Nucleus accumbens (tissue), 56 donors: ENCODE data around the gene PACC1.

Source experiments
- DNase-seq, 56 donors: peaks; one replicate each; lab custom pipeline; 2025; lab: John Stamatoyannopoulos, UW

Gene PACC1

GRCh38 chr1:212440419-212440818 is 25.7 kb upstream of the PACC1 start:
- DNase-seq = peak in 13 of 56 donors; percentile 9 to 63 (median 38)

DNA sequence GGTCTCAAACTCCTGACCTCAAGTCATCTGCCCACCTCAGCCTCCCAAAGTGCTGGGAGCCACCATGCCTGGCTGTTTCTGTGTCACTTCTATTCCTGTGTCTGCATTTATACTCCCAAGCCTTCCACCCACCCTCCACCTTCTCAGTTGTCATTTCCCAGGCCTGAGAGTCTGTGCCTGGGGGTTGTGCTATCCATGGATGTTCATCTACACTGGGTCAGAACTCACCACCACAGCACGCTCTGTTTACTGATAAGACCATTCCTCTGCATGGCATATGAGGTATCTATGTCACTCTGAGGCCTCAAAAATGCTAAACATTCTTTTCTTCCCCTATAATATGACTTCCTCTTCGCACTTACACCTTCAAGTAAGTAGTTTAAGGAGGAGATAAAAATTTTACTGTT is 24.1 kb upstream of the PACC1 start:
- no peak for DNase-seq

GRCh38 chr1:212437179-212437798 is 22.6 kb upstream of the PACC1 start:
- peak in 5 of 56 donors; percentile 8 to 41 (median 32) for DNase-seq

DNA sequence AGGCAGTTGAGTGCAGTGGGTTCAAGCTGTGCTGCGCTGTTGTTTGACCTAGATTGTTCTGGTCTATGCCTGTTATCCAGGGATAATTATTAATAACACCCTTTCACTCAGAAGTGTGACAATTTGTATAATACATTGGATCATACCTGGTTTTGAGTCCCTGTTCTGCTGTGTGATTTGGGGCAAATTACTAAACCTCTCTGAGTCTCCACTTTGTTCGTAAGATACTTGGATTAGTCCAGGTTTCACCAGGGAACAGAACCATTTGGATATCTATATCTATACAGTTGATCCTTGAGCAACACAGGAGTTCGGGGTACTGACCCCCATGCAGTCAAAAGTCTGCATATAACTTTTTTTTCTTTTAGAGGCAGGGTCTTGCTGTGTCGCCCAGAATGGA is 20.3 kb upstream of the PACC1 start:
- no peak for DNase-seq

DNA sequence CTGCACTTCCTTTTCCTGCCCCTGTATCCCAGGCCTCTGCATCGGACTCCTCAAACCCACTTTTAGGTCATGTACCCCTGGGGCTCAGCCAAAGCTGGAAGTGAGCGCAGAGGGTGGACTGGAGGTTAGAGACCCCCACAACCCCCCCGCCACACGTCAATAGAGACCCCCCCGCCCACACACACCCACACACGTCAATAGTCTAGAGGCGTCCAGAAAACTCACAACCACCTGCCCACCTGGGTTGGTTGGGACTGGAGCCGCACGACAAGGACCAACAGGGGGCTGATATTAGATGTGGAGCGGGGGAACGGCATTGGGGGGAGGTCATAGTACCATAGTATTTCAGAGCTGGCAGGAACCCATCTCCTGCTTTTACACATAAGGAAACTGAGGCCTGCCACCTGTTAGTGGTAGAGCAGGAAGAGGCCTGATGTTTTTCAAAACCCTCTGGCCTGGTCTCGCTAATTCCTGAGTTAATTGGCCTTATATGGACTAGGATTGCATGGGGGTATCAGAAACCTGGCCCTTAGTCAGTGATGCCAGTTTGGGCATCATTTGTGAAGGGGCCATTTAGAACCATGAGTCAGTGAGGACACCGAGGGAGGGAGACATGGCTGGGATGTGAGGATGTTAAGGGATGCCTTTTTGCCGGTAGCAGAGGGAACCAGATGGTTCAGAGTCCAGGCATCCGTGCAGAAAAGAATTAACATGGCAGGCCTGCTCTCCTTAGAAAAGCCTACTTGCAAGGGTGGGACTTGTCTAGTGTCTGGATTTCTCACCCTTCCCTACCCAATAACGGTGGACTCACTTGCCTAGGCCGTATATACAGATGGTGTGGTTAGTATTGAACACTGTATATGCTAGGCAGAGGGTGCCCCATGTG is 19.1 kb upstream of the PACC1 start:
- DNase-seq = peak in 9 of 56 donors; percentile 27 to 59 (median 36)

DNA sequence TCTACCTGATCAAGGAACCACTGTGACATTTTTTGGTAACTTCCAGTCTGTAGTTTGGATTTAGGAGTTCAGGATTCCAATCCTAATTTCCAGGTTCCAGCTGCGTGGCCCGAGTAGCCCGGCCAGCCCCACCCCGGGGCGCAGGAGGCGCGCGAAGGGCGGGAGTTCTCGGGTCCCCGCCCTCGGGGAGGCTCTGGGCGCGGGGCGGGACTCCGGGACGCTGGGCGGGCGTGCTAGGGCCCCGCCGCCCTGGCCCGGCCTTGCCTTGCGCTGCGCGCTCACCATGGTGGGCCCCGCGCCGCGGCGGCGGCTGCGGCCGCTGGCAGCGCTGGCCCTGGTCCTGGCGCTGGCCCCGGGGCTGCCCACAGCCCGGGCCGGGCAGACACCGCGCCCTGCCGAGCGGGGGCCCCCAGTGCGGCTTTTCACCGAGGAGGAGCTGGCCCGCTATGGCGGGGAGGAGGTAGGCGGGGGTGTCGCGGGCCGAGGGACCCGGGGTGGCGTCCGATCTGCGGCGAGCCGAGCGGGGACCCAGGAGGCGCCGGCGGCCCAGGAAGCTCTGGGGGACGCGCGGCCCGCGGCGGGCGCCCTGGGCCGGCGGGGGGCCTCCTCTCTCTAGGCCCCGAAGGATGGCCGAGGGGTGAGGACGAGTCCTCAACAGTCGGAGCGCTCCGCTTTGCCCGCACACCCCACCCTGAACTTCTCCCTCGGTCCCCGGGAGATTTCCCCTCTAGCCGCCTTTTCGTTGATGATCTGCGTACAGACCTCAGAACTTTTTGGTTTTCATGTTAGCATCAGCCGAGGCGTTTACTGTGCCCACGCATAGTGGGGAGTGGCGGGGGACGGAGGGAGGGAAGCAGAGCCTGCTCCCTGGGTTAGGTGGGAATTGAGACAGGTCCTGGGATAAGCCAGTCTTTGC is 18.2 kb upstream of the PACC1 start, which contains the start of gene NENF:
NENF (plus strand) TSS at position 260 of the 916 bp plus-strand sequence; CDS start at position 284, 24 bp downstream.
- peak in 53 of 56 donors; percentile 29 to 90 (median 71) for DNase-seq

- DNase-seq = no peak
Observed at GRCh38 chr1:212432272-212432660, 17.6 kb upstream of the PACC1 start.

DNA sequence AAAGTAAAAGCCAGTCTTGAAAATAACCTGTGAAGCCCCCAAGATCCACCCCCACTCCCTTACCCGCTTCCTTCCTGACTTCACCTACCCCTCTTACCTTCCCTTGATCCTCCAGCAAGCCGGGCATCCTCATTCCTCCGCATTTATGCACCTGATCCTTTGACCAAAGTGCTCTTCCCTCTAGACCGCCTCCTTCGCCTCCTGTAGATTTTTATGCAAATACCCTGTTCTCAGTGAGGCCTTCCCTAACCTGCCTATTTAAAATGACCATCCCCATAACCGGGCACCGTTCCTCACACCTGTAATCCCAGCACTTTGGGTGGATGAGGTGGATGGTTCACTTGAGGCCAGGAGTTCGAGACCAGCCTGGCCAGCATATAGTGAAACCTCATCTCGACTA is 17.0 kb upstream of the PACC1 start:
- no peak for DNase-seq

DNA sequence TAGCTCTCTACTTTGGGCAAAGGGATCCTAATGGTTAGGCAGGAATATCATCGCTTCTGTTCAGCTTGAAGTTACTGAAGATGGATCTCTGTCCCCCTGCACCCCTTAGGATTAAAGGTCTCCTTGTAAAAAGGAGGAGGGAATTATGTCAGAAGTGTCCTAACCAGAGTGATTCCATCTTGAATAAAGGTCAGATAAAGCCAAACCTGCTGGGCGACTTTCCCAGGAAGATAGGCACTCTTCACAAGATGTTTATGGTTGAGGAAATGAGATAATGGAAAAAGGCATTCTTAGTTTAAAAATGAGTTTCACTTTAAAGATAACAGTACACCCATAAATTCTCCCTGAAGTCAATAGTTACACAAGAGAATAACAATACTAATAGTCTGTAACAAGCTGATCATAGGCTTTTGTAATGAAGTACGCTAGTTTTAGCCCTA is 16.3 kb upstream of the PACC1 start:
- DNase-seq = no peak

- no peak for DNase-seq
Observed at GRCh38 chr1:212430416-212430815, 15.7 kb upstream of the PACC1 start.

- no peak for DNase-seq
Observed at GRCh38 chr1:212428496-212428895, 13.8 kb upstream of the PACC1 start.

GRCh38 chr1:212423879-212424278 is 9.2 kb upstream of the PACC1 start:
- no peak for DNase-seq

DNA sequence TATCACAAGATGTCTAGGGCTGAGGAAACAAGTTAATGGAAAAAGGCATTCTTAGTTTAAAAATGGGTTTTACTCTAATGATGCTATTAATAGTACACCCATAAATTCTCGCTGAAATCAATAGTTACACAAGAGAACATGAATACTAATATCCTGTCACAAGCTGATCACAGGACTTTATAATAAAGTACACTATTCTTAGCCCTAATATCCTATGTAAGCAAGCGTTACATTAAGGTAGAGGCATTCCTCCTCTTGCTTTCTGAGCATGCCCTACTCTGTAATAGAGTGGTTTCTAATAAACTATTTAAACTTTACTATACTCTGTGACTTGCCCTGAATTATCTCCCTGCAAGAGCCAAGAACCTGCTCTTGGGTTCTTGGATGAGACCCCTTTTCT is 6.5 kb upstream of the PACC1 start:
- no peak for DNase-seq

DNA sequence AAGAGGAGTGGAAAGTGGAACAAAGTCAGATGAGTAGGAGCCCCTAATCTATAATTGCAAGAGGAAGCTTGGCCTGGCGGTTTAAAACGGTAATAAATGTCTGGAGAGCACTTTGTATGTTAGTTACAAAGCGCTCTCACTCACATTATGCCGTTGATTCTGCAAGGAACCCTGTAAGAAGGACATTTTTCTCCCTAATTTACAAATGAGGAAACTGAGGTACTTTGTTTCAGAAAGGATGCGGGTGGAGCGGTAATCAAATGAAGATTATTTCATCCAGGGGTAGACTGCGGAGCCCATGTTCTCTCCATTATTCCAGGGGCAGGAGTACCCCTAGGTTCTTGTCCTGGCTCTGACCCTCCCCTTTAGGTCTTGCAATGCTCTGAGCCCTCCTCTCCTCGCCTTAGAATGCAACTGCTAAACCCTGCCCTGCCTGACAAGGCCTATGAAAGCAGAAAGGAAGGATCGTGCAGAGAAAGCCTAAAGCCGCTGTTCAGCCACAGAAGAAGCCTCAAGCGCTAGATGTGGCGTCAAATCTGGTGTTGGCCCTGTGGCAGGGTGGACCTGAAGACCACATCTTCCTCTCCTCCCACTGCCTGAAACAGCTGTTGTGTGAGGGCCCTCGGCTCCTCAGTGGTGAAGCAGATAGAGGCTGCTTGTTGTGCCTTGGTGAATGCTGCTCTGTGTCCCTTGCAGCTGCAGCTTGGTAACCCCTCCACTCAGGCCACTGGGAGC is 588 bp upstream of the PACC1 start:
- DNase-seq = peak in 55 of 56 donors; percentile 21 to 94 (median 74)

- peak in 4 of 56 donors; percentile 14 to 52 (median 42) for DNase-seq
Observed at GRCh38 chr1:212413902-212414327, 771 bp downstream of the PACC1 start.

GRCh38 chr1:212412374-212412773 is 2.3 kb downstream of the PACC1 start:
- no peak for DNase-seq

DNA sequence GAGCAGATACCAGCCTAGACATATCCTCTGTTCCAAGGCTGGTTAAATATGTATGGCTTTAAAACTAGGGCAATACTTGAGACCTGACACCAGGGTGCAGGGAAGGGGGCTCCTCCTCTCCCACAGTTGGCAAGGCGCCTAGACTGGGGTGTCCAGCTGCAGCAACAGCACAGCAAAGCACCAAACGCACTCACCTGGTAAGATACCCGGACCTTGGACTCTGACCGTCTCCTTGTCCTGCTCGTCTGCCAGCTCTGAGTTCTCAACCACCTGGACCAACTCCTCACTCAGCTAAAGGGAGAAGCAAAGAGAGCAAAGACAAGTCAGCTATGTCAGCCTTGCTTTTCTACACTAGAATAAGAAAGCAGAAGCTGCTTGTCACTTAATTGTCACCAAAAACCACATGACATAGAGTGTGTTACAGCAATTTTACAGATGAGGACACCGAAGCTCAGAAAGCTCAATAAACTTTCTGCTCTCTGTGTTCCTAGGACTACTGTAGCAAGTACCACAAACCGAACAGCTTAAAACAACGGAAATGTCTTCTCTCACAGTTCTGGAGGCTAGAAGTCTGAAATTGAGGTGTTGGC is 4.4 kb downstream of the PACC1 start:
- DNase-seq = no peak

DNA sequence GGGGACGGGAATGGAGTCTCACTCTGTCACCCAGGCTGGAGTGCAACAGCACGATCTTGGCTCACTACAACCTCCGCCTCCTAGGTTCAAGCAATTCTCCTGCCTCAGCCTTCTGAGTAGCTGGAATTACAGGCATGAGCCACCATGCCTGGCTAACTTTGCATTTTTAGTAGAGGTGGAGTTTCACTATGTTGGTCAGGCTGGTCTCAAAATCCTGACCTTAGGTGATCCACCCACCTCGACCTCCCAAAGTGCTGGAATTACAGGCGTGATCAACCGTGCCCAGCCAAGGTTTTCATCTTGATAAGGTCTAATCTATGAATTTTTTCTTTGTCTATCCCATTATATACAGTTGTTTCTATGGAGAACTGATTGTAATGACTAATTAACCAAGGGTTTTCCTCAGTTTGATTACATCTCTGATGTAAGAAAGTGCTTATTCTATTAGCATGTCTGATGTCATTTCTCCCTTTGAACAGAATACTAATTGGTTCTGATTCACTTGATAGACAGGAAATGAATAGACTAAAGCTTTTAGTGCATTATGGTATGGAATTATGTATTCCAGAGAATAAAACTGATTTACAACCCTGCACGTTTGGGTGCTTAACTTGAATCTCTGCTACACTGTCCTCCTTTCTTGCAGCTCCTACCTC is 11.9 kb downstream of the PACC1 start:
- DNase-seq = no peak
